H9 (cell line): ENCODE results near the gene IL36RN. TPM values are rescaled to one million over a fixed set of nuclear protein-coding genes. Genes with fewer than 3 reads are reported as not detected.

Experiments used
- DNase-seq: peaks from one replicate; pipeline ENCODE4 v3.0.0-alpha.2; 2017
- H2AFZ ChIP-seq: one replicate; pipeline ENCODE4 v1.6.1; 2013; ENCODE audit warnings: mild to moderate bottlenecking, low read length, control low read depth, moderate library complexity
- H2AK5ac ChIP-seq: 2 replicates; pipeline ENCODE4 v1.6.1; 2013; ENCODE audit warnings: low read length, control low read depth, mixed read lengths; ENCODE audit not compliant: insufficient read length
- H2BK120ac ChIP-seq: one replicate; pipeline ENCODE4 v1.6.1; 2013; ENCODE audit warnings: low read depth, mild to moderate bottlenecking, low read length, control low read depth, inconsistent platforms; ENCODE audit not compliant: poor library complexity, severe bottlenecking
- H2BK12ac ChIP-seq: 2 replicates; pipeline ENCODE4 v1.6.1; 2013; ENCODE audit warnings: low read length, control low read depth, mixed read lengths, low read depth; ENCODE audit not compliant: insufficient read length
- H2BK15ac ChIP-seq: 2 replicates; pipeline ENCODE4 v1.6.1; 2013; ENCODE audit warnings: low read depth, low read length, control low read depth
- H2BK20ac ChIP-seq: one replicate; pipeline ENCODE4 v1.6.1; 2013; ENCODE audit warnings: low read depth, mild to moderate bottlenecking, low read length, control low read depth, inconsistent platforms; ENCODE audit not compliant: poor library complexity, severe bottlenecking
- H2BK5ac ChIP-seq: 2 replicates; pipeline ENCODE4 v1.6.1; 2013; ENCODE audit warnings: low read length, control low read depth, mixed read lengths; ENCODE audit not compliant: insufficient read length
- H3K14ac ChIP-seq: 2 replicates; pipeline ENCODE4 v1.6.1; 2013; ENCODE audit warnings: low read length, control low read depth; ENCODE audit not compliant: insufficient read depth
- H3K18ac ChIP-seq: 2 replicates; pipeline ENCODE4 v1.6.1; 2013; ENCODE audit warnings: low read depth, mild to moderate bottlenecking, mixed read lengths, low read length, control low read depth; ENCODE audit not compliant: insufficient read length
- H3K23ac ChIP-seq: 2 replicates; pipeline ENCODE4 v1.6.1; 2013; ENCODE audit warnings: low read length, control low read depth, mixed read lengths, low read depth; ENCODE audit not compliant: insufficient read length
- H3K23me2 ChIP-seq: 2 replicates; pipeline ENCODE4 v1.6.1; 2013; ENCODE audit warnings: low read depth, mild to moderate bottlenecking, mixed read lengths, low read length, control low read depth; ENCODE audit not compliant: insufficient read length, poor library complexity, severe bottlenecking
- H3K27ac ChIP-seq: 2 replicates; pipeline ENCODE4 v1.5.1; 2013; ENCODE audit warnings: low read length, control low read depth, mixed read lengths, low read depth; ENCODE audit not compliant: insufficient read length
- H3K27me3 ChIP-seq: 2 replicates; pipeline ENCODE4 v1.6.1; 2013; ENCODE audit warnings: low read length, control low read depth, inconsistent platforms; ENCODE audit not compliant: insufficient read depth
- H3K4ac ChIP-seq: 2 replicates; pipeline ENCODE4 v1.6.1; 2013; ENCODE audit warnings: low read depth, mild to moderate bottlenecking, control low read depth, inconsistent platforms, low read length, moderate library complexity
- H3K4me1 ChIP-seq: 2 replicates; pipeline ENCODE4 v1.6.1; 2013; ENCODE audit warnings: low read length, control low read depth, inconsistent platforms; ENCODE audit not compliant: insufficient read depth
- H3K4me2 ChIP-seq: 2 replicates; pipeline ENCODE4 v1.6.1; 2013; ENCODE audit warnings: low read length, control low read depth, mixed read lengths; ENCODE audit not compliant: insufficient read length, insufficient read depth
- H3K56ac ChIP-seq: 2 replicates; pipeline ENCODE4 v1.6.1; 2013; ENCODE audit warnings: low read depth, mild to moderate bottlenecking, mixed read lengths, low read length, control low read depth; ENCODE audit not compliant: insufficient read length
- H3K79me1 ChIP-seq: 2 replicates; pipeline ENCODE4 v1.6.1; 2013; ENCODE audit warnings: low read depth, mild to moderate bottlenecking, moderate library complexity, low read length, control low read depth, inconsistent platforms; ENCODE audit not compliant: insufficient read depth, poor library complexity, severe bottlenecking
- H3K79me2 ChIP-seq: 2 replicates; pipeline ENCODE4 v1.6.1; 2013; ENCODE audit warnings: low read length, control low read depth, inconsistent platforms; ENCODE audit not compliant: insufficient read depth
- H3K9ac ChIP-seq: 2 replicates; pipeline ENCODE4 v1.6.1; 2013; ENCODE audit warnings: low read length, control low read depth, mixed read lengths; ENCODE audit not compliant: insufficient read length; ENCODE audit errors: extremely low read depth
- H3K9me3 ChIP-seq: one replicate; pipeline ENCODE4 v1.6.1; 2013; ENCODE audit warnings: low read depth, low read length, inconsistent platforms; ENCODE audit not compliant: control insufficient read depth
- H3T11ph ChIP-seq: one replicate; pipeline ENCODE4 v1.6.1; 2013; ENCODE audit warnings: mild to moderate bottlenecking, low read length, control low read depth, inconsistent platforms
- H4K20me1 ChIP-seq: one replicate; pipeline ENCODE4 v1.6.1; 2013; ENCODE audit not compliant: control insufficient read depth, insufficient read length, insufficient read depth
- H4K5ac ChIP-seq: 2 replicates; pipeline ENCODE4 v1.6.1; 2013; ENCODE audit warnings: low read depth, mild to moderate bottlenecking, mixed read lengths, low read length, control low read depth; ENCODE audit not compliant: insufficient read length
- H4K8ac ChIP-seq: replicated peaks from 2 replicates; pipeline ENCODE4 v1.6.1; 2013; ENCODE audit warnings: low read length, control low read depth, mixed read lengths, low read depth; ENCODE audit not compliant: insufficient read length
- H4K91ac ChIP-seq: 2 replicates; pipeline ENCODE4 v1.6.1; 2013; ENCODE audit warnings: low read depth, mild to moderate bottlenecking, moderate library complexity, mixed read lengths, low read length, control low read depth; ENCODE audit not compliant: insufficient read length
- H3K27ac Mint-ChIP-seq, 3 experiments: 2 replicates in 2 of 3; 3 replicates in 1 of 3; pipeline ENCODE4 v1.8.0; 2020 to 2021; ENCODE audit warnings: mixed read lengths in 3 of 3, mild to moderate bottlenecking in 1 of 3, moderate library complexity in 1 of 3
- H3K27me3 Mint-ChIP-seq: 2 replicates; pipeline ENCODE4 v1.8.0; 2021; ENCODE audit warnings: low read depth, mild to moderate bottlenecking, moderate library complexity, mixed read lengths
- H3K36me3 Mint-ChIP-seq, 3 experiments: 2 replicates in 2 of 3; 3 replicates in 1 of 3; pipeline ENCODE4 v1.8.0; 2020 to 2021; ENCODE audit warnings: low read depth in 3 of 3, mixed read lengths in 3 of 3; ENCODE audit not compliant: insufficient read depth in 1 of 3
- H3K4me1 Mint-ChIP-seq, 2 experiments: 2 replicates each; pipeline ENCODE4 v1.8.0; 2020; ENCODE audit warnings: mixed read lengths in 2 of 2
- H3K4me3 Mint-ChIP-seq, 2 experiments: 2 replicates in 1 of 2; 3 replicates in 1 of 2; pipeline ENCODE4 v1.8.0; 2020 to 2021; ENCODE audit warnings: mild to moderate bottlenecking in 2 of 2, mixed read lengths in 2 of 2, moderate library complexity in 1 of 2
- H3K9me3 Mint-ChIP-seq, 2 experiments: 2 replicates in 1 of 2; 3 replicates in 1 of 2; pipeline ENCODE4 v1.8.0; 2020; ENCODE audit warnings: mild to moderate bottlenecking in 2 of 2, mixed read lengths in 2 of 2, moderate library complexity in 1 of 2
- CTCF ChIP-seq: fragments of 200-600 bp; sonication (generic); conservative IDR thresholded peaks from 3 replicates; pipeline ENCODE4 v1.8.0; 2021; ENCODE audit warnings: antibody characterized with exemption, mild to moderate bottlenecking
- WGBS: extraction: QIAGEN DNeasy Blood & Tissue Kit; methylation state at CpG from one replicate; pipeline ENCODE4 v1.1.7; 2013; ENCODE audit warnings: missing lambda C conversion rate, low lambda C conversion rate, mixed read lengths; ENCODE audit not compliant: insufficient read length; ENCODE audit errors: extremely low coverage; 5-methylcytosine and 5-hydroxymethylcytosine counted together
- total RNA-seq: library from RNA; stranded (reverse); gene quantifications from 2 replicates; pipeline ENCODE4 v1.2.1, GENCODE V29; 2021

Gene IL36RN
- total RNA-seq, 1 experiment from 2014 or later, result not detected

DNA sequence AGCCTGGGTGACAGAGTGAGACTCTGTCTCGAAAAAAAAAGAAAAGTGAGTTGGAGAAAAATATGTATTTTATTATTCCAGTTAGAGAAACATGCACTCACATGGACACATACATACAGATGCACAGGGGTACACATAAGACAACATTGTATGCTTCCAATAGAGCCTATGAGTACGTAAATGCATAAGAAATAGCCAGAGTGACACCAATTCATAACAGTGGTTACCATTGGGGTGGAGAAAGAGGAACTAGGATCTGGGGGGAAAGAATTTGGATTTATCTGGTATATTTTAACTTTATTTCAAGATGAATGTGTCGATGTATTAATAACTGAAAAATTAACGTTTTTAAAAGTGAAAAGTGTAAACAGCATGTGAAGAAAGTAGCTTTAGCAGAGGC, 37.7 kb upstream of the IL36RN start:
- Histone ChIP-seq H3T11ph (no peak overlapping the region), H2BK120ac (no peak overlapping the region), H4K5ac (no peak overlapping the region), H3K9me3 (no peaks in the 10 kb centered on the region), H3K4ac (no peak overlapping the region), H3K56ac (no peak overlapping the region), H3K23me2 (no peaks in the 10 kb centered on the region), H3K4me2 (no peak overlapping the region), H3K23ac (no peak overlapping the region), H2AK5ac (no peak overlapping the region), H2AFZ (no peak overlapping the region), H4K91ac (no peak overlapping the region), H4K20me1 (no peaks in the 10 kb centered on the region), H3K4me1 (no peaks in the 10 kb centered on the region), H3K79me1 (no peaks in the 10 kb centered on the region), H3K27me3 (no peaks in the 10 kb centered on the region; the same call in 1 of the 2 replicates), H2BK5ac (no peak overlapping the region), H3K79me2 (no peaks in the 10 kb centered on the region), H3K14ac (no peak overlapping the region), H3K9ac (no peak overlapping the region), H2BK20ac (no peak overlapping the region), H3K18ac (no peak overlapping the region), H2BK15ac (no peak overlapping the region), H4K8ac (no peak overlapping the region), H2BK12ac (no peak overlapping the region), H3K27ac (no peak overlapping the region)
- no peaks in the 10 kb centered on the region for H3K4me1 Mint-ChIP-seq
- peaks cover 22 to 53% of the 10 kb centered on the region in 2 experiments for H3K9me3 Mint-ChIP-seq
- H3K36me3 Mint-ChIP-seq, result no peaks in the 10 kb centered on the region; a peak in 1 of 7 replicates
- no peak overlapping the region for H3K4me3 Mint-ChIP-seq
- no peak overlapping the region for H3K27ac Mint-ChIP-seq
- peaks cover 47% of the 10 kb centered on the region for H3K27me3 Mint-ChIP-seq
- WGBS, result no CpG with 5 or more reads among the region's 4 CpGs
- no peak for TF ChIP-seq CTCF
- no peak for DNase-seq
